H9 (cell line): Measurements from ENCODE around the gene SLC1A5. TPM values are rescaled to one million over a fixed set of nuclear protein-coding genes. Genes with fewer than 3 reads are reported as not detected.
"Not testable (repeated sequence)": the region's sequence is repeated elsewhere in the genome, so short reads cannot be mapped to it uniquely, and the experiment has no call there.

ENCODE experiments used
- DNase-seq: peaks from one replicate; pipeline ENCODE4 v3.0.0-alpha.2; 2017
- H2AFZ ChIP-seq: one replicate; pipeline ENCODE4 v1.6.1; 2013; ENCODE audit warnings: mild to moderate bottlenecking, low read length, control low read depth, moderate library complexity
- H2AK5ac ChIP-seq: 2 replicates; pipeline ENCODE4 v1.6.1; 2013; ENCODE audit warnings: low read length, control low read depth, mixed read lengths; ENCODE audit not compliant: insufficient read length
- H2BK120ac ChIP-seq: one replicate; pipeline ENCODE4 v1.6.1; 2013; ENCODE audit warnings: low read depth, mild to moderate bottlenecking, low read length, control low read depth, inconsistent platforms; ENCODE audit not compliant: poor library complexity, severe bottlenecking
- H2BK12ac ChIP-seq: 2 replicates; pipeline ENCODE4 v1.6.1; 2013; ENCODE audit warnings: low read length, control low read depth, mixed read lengths, low read depth; ENCODE audit not compliant: insufficient read length
- H2BK15ac ChIP-seq: 2 replicates; pipeline ENCODE4 v1.6.1; 2013; ENCODE audit warnings: low read depth, low read length, control low read depth
- H2BK20ac ChIP-seq: one replicate; pipeline ENCODE4 v1.6.1; 2013; ENCODE audit warnings: low read depth, mild to moderate bottlenecking, low read length, control low read depth, inconsistent platforms; ENCODE audit not compliant: poor library complexity, severe bottlenecking
- H2BK5ac ChIP-seq: 2 replicates; pipeline ENCODE4 v1.6.1; 2013; ENCODE audit warnings: low read length, control low read depth, mixed read lengths; ENCODE audit not compliant: insufficient read length
- H3K14ac ChIP-seq: 2 replicates; pipeline ENCODE4 v1.6.1; 2013; ENCODE audit warnings: low read length, control low read depth; ENCODE audit not compliant: insufficient read depth
- H3K18ac ChIP-seq: 2 replicates; pipeline ENCODE4 v1.6.1; 2013; ENCODE audit warnings: low read depth, mild to moderate bottlenecking, mixed read lengths, low read length, control low read depth; ENCODE audit not compliant: insufficient read length
- H3K23ac ChIP-seq: 2 replicates; pipeline ENCODE4 v1.6.1; 2013; ENCODE audit warnings: low read length, control low read depth, mixed read lengths, low read depth; ENCODE audit not compliant: insufficient read length
- H3K23me2 ChIP-seq: 2 replicates; pipeline ENCODE4 v1.6.1; 2013; ENCODE audit warnings: low read depth, mild to moderate bottlenecking, mixed read lengths, low read length, control low read depth; ENCODE audit not compliant: insufficient read length, poor library complexity, severe bottlenecking
- H3K27ac ChIP-seq: 2 replicates; pipeline ENCODE4 v1.5.1; 2013; ENCODE audit warnings: low read length, control low read depth, mixed read lengths, low read depth; ENCODE audit not compliant: insufficient read length
- H3K27me3 ChIP-seq: 2 replicates; pipeline ENCODE4 v1.6.1; 2013; ENCODE audit warnings: low read length, control low read depth, inconsistent platforms; ENCODE audit not compliant: insufficient read depth
- H3K4ac ChIP-seq: 2 replicates; pipeline ENCODE4 v1.6.1; 2013; ENCODE audit warnings: low read depth, mild to moderate bottlenecking, control low read depth, inconsistent platforms, low read length, moderate library complexity
- H3K4me1 ChIP-seq: 2 replicates; pipeline ENCODE4 v1.6.1; 2013; ENCODE audit warnings: low read length, control low read depth, inconsistent platforms; ENCODE audit not compliant: insufficient read depth
- H3K4me2 ChIP-seq: 2 replicates; pipeline ENCODE4 v1.6.1; 2013; ENCODE audit warnings: low read length, control low read depth, mixed read lengths; ENCODE audit not compliant: insufficient read length, insufficient read depth
- H3K56ac ChIP-seq: 2 replicates; pipeline ENCODE4 v1.6.1; 2013; ENCODE audit warnings: low read depth, mild to moderate bottlenecking, mixed read lengths, low read length, control low read depth; ENCODE audit not compliant: insufficient read length
- H3K79me1 ChIP-seq: 2 replicates; pipeline ENCODE4 v1.6.1; 2013; ENCODE audit warnings: low read depth, mild to moderate bottlenecking, moderate library complexity, low read length, control low read depth, inconsistent platforms; ENCODE audit not compliant: insufficient read depth, poor library complexity, severe bottlenecking
- H3K79me2 ChIP-seq: 2 replicates; pipeline ENCODE4 v1.6.1; 2013; ENCODE audit warnings: low read length, control low read depth, inconsistent platforms; ENCODE audit not compliant: insufficient read depth
- H3K9ac ChIP-seq: 2 replicates; pipeline ENCODE4 v1.6.1; 2013; ENCODE audit warnings: low read length, control low read depth, mixed read lengths; ENCODE audit not compliant: insufficient read length; ENCODE audit errors: extremely low read depth
- H3K9me3 ChIP-seq: one replicate; pipeline ENCODE4 v1.6.1; 2013; ENCODE audit warnings: low read depth, low read length, inconsistent platforms; ENCODE audit not compliant: control insufficient read depth
- H3T11ph ChIP-seq: one replicate; pipeline ENCODE4 v1.6.1; 2013; ENCODE audit warnings: mild to moderate bottlenecking, low read length, control low read depth, inconsistent platforms
- H4K20me1 ChIP-seq: one replicate; pipeline ENCODE4 v1.6.1; 2013; ENCODE audit not compliant: control insufficient read depth, insufficient read length, insufficient read depth
- H4K5ac ChIP-seq: 2 replicates; pipeline ENCODE4 v1.6.1; 2013; ENCODE audit warnings: low read depth, mild to moderate bottlenecking, mixed read lengths, low read length, control low read depth; ENCODE audit not compliant: insufficient read length
- H4K8ac ChIP-seq: replicated peaks from 2 replicates; pipeline ENCODE4 v1.6.1; 2013; ENCODE audit warnings: low read length, control low read depth, mixed read lengths, low read depth; ENCODE audit not compliant: insufficient read length
- H4K91ac ChIP-seq: 2 replicates; pipeline ENCODE4 v1.6.1; 2013; ENCODE audit warnings: low read depth, mild to moderate bottlenecking, moderate library complexity, mixed read lengths, low read length, control low read depth; ENCODE audit not compliant: insufficient read length
- H3K27ac Mint-ChIP-seq, 3 experiments: 2 replicates in 2 of 3; 3 replicates in 1 of 3; pipeline ENCODE4 v1.8.0; 2020 to 2021; ENCODE audit warnings: mixed read lengths in 3 of 3, mild to moderate bottlenecking in 1 of 3, moderate library complexity in 1 of 3
- H3K27me3 Mint-ChIP-seq: 2 replicates; pipeline ENCODE4 v1.8.0; 2021; ENCODE audit warnings: low read depth, mild to moderate bottlenecking, moderate library complexity, mixed read lengths
- H3K36me3 Mint-ChIP-seq, 3 experiments: 2 replicates in 2 of 3; 3 replicates in 1 of 3; pipeline ENCODE4 v1.8.0; 2020 to 2021; ENCODE audit warnings: low read depth in 3 of 3, mixed read lengths in 3 of 3; ENCODE audit not compliant: insufficient read depth in 1 of 3
- H3K4me1 Mint-ChIP-seq, 2 experiments: 2 replicates each; pipeline ENCODE4 v1.8.0; 2020; ENCODE audit warnings: mixed read lengths in 2 of 2
- H3K4me3 Mint-ChIP-seq, 2 experiments: 2 replicates in 1 of 2; 3 replicates in 1 of 2; pipeline ENCODE4 v1.8.0; 2020 to 2021; ENCODE audit warnings: mild to moderate bottlenecking in 2 of 2, mixed read lengths in 2 of 2, moderate library complexity in 1 of 2
- H3K9me3 Mint-ChIP-seq, 2 experiments: 2 replicates in 1 of 2; 3 replicates in 1 of 2; pipeline ENCODE4 v1.8.0; 2020; ENCODE audit warnings: mild to moderate bottlenecking in 2 of 2, mixed read lengths in 2 of 2, moderate library complexity in 1 of 2
- WGBS: extraction: QIAGEN DNeasy Blood & Tissue Kit; methylation state at CpG from one replicate; pipeline ENCODE4 v1.1.7; 2013; ENCODE audit warnings: missing lambda C conversion rate, low lambda C conversion rate, mixed read lengths; ENCODE audit not compliant: insufficient read length; ENCODE audit errors: extremely low coverage; 5-methylcytosine and 5-hydroxymethylcytosine counted together
- total RNA-seq: library from RNA; stranded (reverse); gene quantifications from 2 replicates; pipeline ENCODE4 v1.2.1, GENCODE V29; 2021
- TF ChIP-seq, protein P1 (sequence below): fragments of 200-600 bp; sonication (generic); conservative IDR thresholded peaks from 3 replicates; pipeline ENCODE4 v1.8.0; 2021; ENCODE audit warnings: antibody characterized with exemption, mild to moderate bottlenecking

Gene SLC1A5
- total RNA-seq, 1 experiment from 2014 or later: 258 TPM

DNA sequence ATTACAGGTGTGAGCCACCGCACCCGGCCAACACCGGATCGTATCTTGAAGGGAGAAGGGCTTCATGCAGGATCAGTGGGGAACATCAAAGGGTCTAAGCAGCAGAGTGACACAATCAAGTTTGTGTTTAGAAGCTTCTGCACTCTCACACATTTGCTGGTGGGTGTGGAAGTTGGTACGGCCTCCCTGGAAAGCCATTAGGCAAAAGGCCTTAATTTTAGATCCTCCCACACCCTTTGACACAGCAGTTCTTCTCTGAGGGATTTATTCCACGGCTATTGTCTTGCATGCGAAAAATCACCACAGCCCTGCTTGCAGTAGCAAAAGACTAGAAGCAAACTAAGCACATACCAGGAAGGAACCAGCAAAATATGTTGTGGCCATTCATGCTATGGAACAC, 18.3 kb upstream of the SLC1A5 start:
- DNase-seq: no peak
- Histone ChIP-seq H3K23ac (no peak overlapping the region), H4K5ac (no peak overlapping the region), H4K20me1 (no peaks in the 10 kb centered on the region), H3T11ph (no peak overlapping the region), H3K4me2 (no peak overlapping the region), H3K27me3 (no peaks in the 10 kb centered on the region), H2BK5ac (no peak overlapping the region), H3K56ac (no peak overlapping the region), H3K9me3 (no peaks in the 10 kb centered on the region), H3K27ac (no peak overlapping the region), H2BK20ac (no peak overlapping the region), H2BK12ac (no peak overlapping the region), H3K18ac (no peak overlapping the region), H4K91ac (no peak overlapping the region), H2AK5ac (no peak overlapping the region), H3K23me2 (no peaks in the 10 kb centered on the region), H2AFZ (no peak overlapping the region), H3K9ac (no peak overlapping the region), H3K4ac (no peak overlapping the region), H2BK120ac (no peak overlapping the region), H3K79me1 (no peaks in the 10 kb centered on the region), H2BK15ac (no peak overlapping the region), H3K14ac (no peak overlapping the region), H3K4me1 (no peaks in the 10 kb centered on the region), H4K8ac (no peak overlapping the region), H3K79me2 (no peaks in the 10 kb centered on the region)
- Mint-ChIP-seq H3K4me3 (no peak overlapping the region), H3K27me3 (no peaks in the 10 kb centered on the region; the same call in 1 of the 2 replicates), H3K9me3 (no peaks in the 10 kb centered on the region; a peak in 1 of 5 replicates), H3K36me3 (no peaks in the 10 kb centered on the region), H3K27ac (no peak overlapping the region; a peak in 1 of 7 replicates), H3K4me1 (no peaks in the 10 kb centered on the region)
- TF ChIP-seq, protein P1, sequence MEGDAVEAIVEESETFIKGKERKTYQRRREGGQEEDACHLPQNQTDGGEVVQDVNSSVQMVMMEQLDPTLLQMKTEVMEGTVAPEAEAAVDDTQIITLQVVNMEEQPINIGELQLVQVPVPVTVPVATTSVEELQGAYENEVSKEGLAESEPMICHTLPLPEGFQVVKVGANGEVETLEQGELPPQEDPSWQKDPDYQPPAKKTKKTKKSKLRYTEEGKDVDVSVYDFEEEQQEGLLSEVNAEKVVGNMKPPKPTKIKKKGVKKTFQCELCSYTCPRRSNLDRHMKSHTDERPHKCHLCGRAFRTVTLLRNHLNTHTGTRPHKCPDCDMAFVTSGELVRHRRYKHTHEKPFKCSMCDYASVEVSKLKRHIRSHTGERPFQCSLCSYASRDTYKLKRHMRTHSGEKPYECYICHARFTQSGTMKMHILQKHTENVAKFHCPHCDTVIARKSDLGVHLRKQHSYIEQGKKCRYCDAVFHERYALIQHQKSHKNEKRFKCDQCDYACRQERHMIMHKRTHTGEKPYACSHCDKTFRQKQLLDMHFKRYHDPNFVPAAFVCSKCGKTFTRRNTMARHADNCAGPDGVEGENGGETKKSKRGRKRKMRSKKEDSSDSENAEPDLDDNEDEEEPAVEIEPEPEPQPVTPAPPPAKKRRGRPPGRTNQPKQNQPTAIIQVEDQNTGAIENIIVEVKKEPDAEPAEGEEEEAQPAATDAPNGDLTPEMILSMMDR: no peak
- no CpG with 5 or more reads among the region's 7 CpGs for WGBS

- not testable (repeated sequence) for H4K91ac ChIP-seq, H2BK12ac ChIP-seq, H3K27ac ChIP-seq, H3K18ac ChIP-seq, DNase-seq, H2BK5ac ChIP-seq, H2AFZ ChIP-seq, H3K23ac ChIP-seq, H3K4me2 ChIP-seq, H3K27me3 Mint-ChIP-seq, H4K8ac ChIP-seq, H3K4me1 Mint-ChIP-seq, H3K4me1 ChIP-seq, H3K9me3 ChIP-seq, H3K9ac ChIP-seq, H2BK120ac ChIP-seq, H3K14ac ChIP-seq, H3K4ac ChIP-seq, H2BK15ac ChIP-seq, H3K79me1 ChIP-seq, H3K9me3 Mint-ChIP-seq, H2AK5ac ChIP-seq, H3K56ac ChIP-seq, H3K23me2 ChIP-seq, H2BK20ac ChIP-seq, H4K20me1 ChIP-seq, H3T11ph ChIP-seq, H4K5ac ChIP-seq, H3K27ac Mint-ChIP-seq, H3K36me3 Mint-ChIP-seq, H3K4me3 Mint-ChIP-seq, H3K79me2 ChIP-seq, H3K27me3 ChIP-seq
- WGBS: no CpG with 5 or more reads among the region's 4 CpGs
Observed at GRCh38 chr19:46804432-46804831, 16.0 kb upstream of the SLC1A5 start.
